Trophoblast cell (in vitro differentiated cells and primary cell): ENCODE measurements around the gene CANX.

Source experiments
- DNase-seq, 2 donors: peaks; one replicate each; pipeline ENCODE4 v3.0.0-alpha.2; 2016
- H2AFZ ChIP-seq: 2 replicates; pipeline ENCODE4 v1.6.1; 2013; ENCODE audit warnings: low read length, moderate library complexity, mild to moderate bottlenecking; ENCODE audit not compliant: insufficient read depth, poor library complexity
- H2AK5ac ChIP-seq: 2 replicates; pipeline ENCODE4 v1.6.1; 2013; ENCODE audit warnings: mild to moderate bottlenecking, low read length
- H2BK120ac ChIP-seq: 2 replicates; pipeline ENCODE4 v1.6.1; 2013; ENCODE audit warnings: low read length, mild to moderate bottlenecking, moderate library complexity; ENCODE audit not compliant: insufficient read depth, poor library complexity
- H2BK12ac ChIP-seq: 2 replicates; pipeline ENCODE4 v1.6.1; 2013; ENCODE audit warnings: mild to moderate bottlenecking, low read length, moderate library complexity
- H2BK5ac ChIP-seq: 2 replicates; pipeline ENCODE4 v1.6.1; 2013; ENCODE audit warnings: low read length, low read depth, moderate library complexity, mild to moderate bottlenecking; ENCODE audit not compliant: poor library complexity
- H3K14ac ChIP-seq: 2 replicates; pipeline ENCODE4 v1.6.1; 2013; ENCODE audit warnings: mild to moderate bottlenecking, low read length
- H3K18ac ChIP-seq: 2 replicates; pipeline ENCODE4 v1.6.1; 2013; ENCODE audit warnings: mild to moderate bottlenecking, low read length
- H3K23ac ChIP-seq: 2 replicates; pipeline ENCODE4 v1.6.1; 2013; ENCODE audit warnings: low read length
- H3K27ac ChIP-seq: 2 replicates; pipeline ENCODE4 v1.5.1; 2013; ENCODE audit warnings: low read depth, mild to moderate bottlenecking, inconsistent platforms, low read length, moderate library complexity
- H3K27me3 ChIP-seq: 2 replicates; pipeline ENCODE4 v1.6.1; 2013; ENCODE audit warnings: inconsistent platforms, mild to moderate bottlenecking, low read length, moderate library complexity; ENCODE audit not compliant: insufficient read depth
- H3K36me3 ChIP-seq, 2 experiments: 1 replicate in 1 of 2; 2 replicates in 1 of 2; pipeline ENCODE4 v1.6.1; 2013; ENCODE audit warnings: low read length in 2 of 2, mild to moderate bottlenecking in 2 of 2, moderate library complexity in 1 of 2; ENCODE audit not compliant: insufficient read depth in 2 of 2, control insufficient read depth in 1 of 2
- H3K4ac ChIP-seq: 2 replicates; pipeline ENCODE4 v1.6.1; 2013; ENCODE audit warnings: low read depth, mild to moderate bottlenecking, low read length, moderate library complexity
- H3K4me1 ChIP-seq, 2 experiments: 1 replicate in 1 of 2; 2 replicates in 1 of 2; pipeline ENCODE4 v1.6.1; 2013; ENCODE audit warnings: low read length in 2 of 2, mild to moderate bottlenecking in 2 of 2, moderate library complexity in 1 of 2; ENCODE audit not compliant: insufficient read depth in 2 of 2, control insufficient read depth in 1 of 2
- H3K4me2 ChIP-seq: 2 replicates; pipeline ENCODE4 v1.6.1; 2013; ENCODE audit warnings: inconsistent platforms, mild to moderate bottlenecking, low read length, moderate library complexity
- H3K4me3 ChIP-seq: 2 replicates; pipeline ENCODE4 v1.5.1; 2013; ENCODE audit warnings: mild to moderate bottlenecking, low read depth, low read length, inconsistent platforms
- H3K79me1 ChIP-seq: one replicate; pipeline ENCODE4 v1.6.1; 2013; ENCODE audit warnings: low read length
- H3K79me2 ChIP-seq: 2 replicates; pipeline ENCODE4 v1.6.1; 2013; ENCODE audit warnings: low read length, mild to moderate bottlenecking; ENCODE audit not compliant: control insufficient read depth, insufficient read depth, poor library complexity
- H3K9ac ChIP-seq: 2 replicates; pipeline ENCODE4 v1.6.1; 2013; ENCODE audit warnings: mild to moderate bottlenecking, low read length
- H3K9me3 ChIP-seq: 2 replicates; pipeline ENCODE4 v1.6.1; 2013; ENCODE audit warnings: low read depth, mild to moderate bottlenecking, control low read depth, inconsistent platforms, low read length; ENCODE audit not compliant: insufficient read depth
- H4K12ac ChIP-seq: 2 replicates; pipeline ENCODE4 v1.6.1; 2013; ENCODE audit warnings: low read depth, mild to moderate bottlenecking, low read length, moderate library complexity
- H4K8ac ChIP-seq: 2 replicates; pipeline ENCODE4 v1.6.1; 2013; ENCODE audit warnings: low read depth, mild to moderate bottlenecking, low read length, moderate library complexity
- H4K91ac ChIP-seq: one replicate; pipeline ENCODE4 v1.6.1; 2013; ENCODE audit warnings: low read depth, mild to moderate bottlenecking, low read length, moderate library complexity
- WGBS: extraction: QIAGEN DNeasy Blood & Tissue Kit; methylation state at CpG from one replicate; pipeline ENCODE4 v1.1.7; 2013; ENCODE audit warnings: missing lambda C conversion rate; ENCODE audit not compliant: insufficient read length, insufficient coverage; ENCODE audit errors: extremely low coverage; 5-methylcytosine and 5-hydroxymethylcytosine counted together

Gene CANX

DNA sequence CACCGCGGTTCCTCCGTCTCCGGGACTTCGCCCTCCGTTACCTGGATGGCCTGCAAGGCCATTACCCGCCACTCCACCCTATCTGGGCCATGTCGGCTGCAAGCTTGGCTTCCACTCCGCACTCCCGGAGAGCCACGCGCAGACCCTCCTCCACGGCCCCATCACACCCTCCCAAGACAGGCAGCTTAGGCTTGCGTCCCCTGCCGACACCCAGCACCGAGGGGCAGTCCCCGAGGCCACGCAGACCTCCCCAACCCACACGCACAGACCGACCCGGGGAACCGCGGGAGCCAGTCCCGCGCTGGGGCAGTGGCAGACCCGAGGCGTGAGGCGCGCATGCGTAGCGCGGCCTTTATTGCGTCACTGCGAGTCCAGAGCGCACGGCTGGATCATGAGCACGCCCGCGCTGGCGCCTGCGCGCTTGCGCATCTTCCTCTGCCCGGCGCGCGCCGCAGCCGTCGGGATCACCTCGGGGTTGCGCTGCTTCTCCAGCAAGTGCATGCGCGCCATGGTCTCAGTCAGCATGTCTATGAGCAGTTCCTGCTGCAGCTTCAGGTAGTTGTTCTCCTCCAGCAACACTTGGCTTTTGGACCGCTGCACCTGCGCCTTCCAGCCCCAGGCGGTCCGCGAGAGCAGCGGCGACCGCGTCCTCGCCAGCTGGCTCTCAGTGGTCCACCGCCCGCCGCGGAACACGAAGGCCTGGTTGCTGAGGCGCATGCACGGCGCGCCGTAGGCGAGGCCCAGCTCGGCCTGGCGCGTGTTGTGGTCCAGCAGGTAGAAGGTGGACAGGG is 20.3 kb upstream of the CANX start:
- peak overlapping the region; percentile 97 for H4K8ac ChIP-seq
- H3K79me2 ChIP-seq = peaks cover 8% of the 10 kb centered on the region
- peaks cover 6 to 14% of the 10 kb centered on the region in 2 experiments for H3K4me1 ChIP-seq
- H4K12ac ChIP-seq = peak overlapping the region; percentile 93
- peak overlapping the region; percentile 82 for H2AFZ ChIP-seq
- peak overlapping the region; percentile 96 for H3K18ac ChIP-seq
- H4K91ac ChIP-seq = peak overlapping the region; percentile 73
- H3K36me3 ChIP-seq = no peaks in the 10 kb centered on the region
- H3K4ac ChIP-seq = peak overlapping the region; percentile 67
- H2AK5ac ChIP-seq = peak overlapping the region; percentile 9
- peak overlapping the region; percentile 92 for H3K4me3 ChIP-seq
- peak; percentile 98 to 100 for DNase-seq
- H3K9me3 ChIP-seq = no peaks in the 10 kb centered on the region
- peak overlapping the region; percentile 87 for H3K4me2 ChIP-seq
- no peaks in the 10 kb centered on the region for H3K27me3 ChIP-seq
- H2BK12ac ChIP-seq = no peak overlapping the region
- H2BK120ac ChIP-seq = peak overlapping the region; percentile 49
- H3K79me1 ChIP-seq = peaks cover 7% of the 10 kb centered on the region
- H2BK5ac ChIP-seq = peak overlapping the region; percentile 59
- peak overlapping the region; percentile 94 for H3K9ac ChIP-seq
- H3K23ac ChIP-seq = no peak overlapping the region
- peak overlapping the region; percentile 97 for H3K14ac ChIP-seq
- H3K27ac ChIP-seq = no peak overlapping the region
- no CpG with 5 or more reads among the region's 78 CpGs for WGBS

DNA sequence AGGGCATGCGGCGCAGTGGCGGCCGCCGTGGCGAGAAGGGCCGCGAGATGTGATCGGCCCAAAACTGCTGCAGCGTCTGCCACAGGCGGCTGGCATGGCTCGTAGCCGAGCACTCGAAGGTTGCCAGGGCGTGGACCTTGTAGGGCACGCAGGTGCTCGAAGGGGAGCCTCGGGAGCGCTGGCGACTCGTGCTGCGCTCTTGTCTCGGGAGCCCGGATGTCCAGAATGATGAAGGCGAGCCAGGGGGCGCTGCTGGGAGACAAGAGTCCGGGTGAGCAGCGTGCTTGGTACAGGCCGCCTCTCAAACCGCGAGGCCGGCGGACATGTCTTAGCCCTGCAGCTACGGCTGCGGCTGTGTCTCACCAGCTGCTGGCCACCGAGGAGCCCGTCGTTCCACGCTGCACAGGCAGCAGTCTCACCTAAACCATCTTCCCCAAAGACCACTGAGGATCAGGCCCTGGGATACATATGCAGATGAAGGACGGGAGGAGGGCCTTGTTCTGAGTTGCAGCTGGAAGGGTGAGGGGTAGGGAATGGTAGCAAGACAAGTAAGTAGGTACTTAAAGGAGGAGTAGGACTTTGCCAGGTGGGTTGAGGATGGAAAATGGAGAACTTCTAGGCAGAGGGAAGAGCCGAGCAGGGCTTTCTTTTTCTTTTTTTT is 19.6 kb upstream of the CANX start:
- H3K79me2 ChIP-seq = peaks cover 8% of the 10 kb centered on the region
- no peak overlapping the region for H2BK5ac ChIP-seq
- no peak overlapping the region for H3K27ac ChIP-seq
- H3K79me1 ChIP-seq = peaks cover 7% of the 10 kb centered on the region
- H3K36me3 ChIP-seq = no peaks in the 10 kb centered on the region
- H2BK120ac ChIP-seq = no peak overlapping the region
- peak; percentile 72 to 73 for DNase-seq
- no peak overlapping the region for H3K4ac ChIP-seq
- H2AK5ac ChIP-seq = no peak overlapping the region
- H3K27me3 ChIP-seq = no peaks in the 10 kb centered on the region
- peak overlapping the region; percentile 32 for H4K91ac ChIP-seq
- H3K14ac ChIP-seq = peak overlapping the region; percentile 18
- H3K4me2 ChIP-seq = peak overlapping the region; percentile 87
- peak overlapping the region; percentile 59 for H4K12ac ChIP-seq
- no CpG with 5 or more reads among the region's 41 CpGs for WGBS
- H4K8ac ChIP-seq = peak overlapping the region; percentile 67
- H3K9me3 ChIP-seq = no peaks in the 10 kb centered on the region
- H2AFZ ChIP-seq = peak overlapping the region; percentile 74
- H3K4me1 ChIP-seq = peaks cover 6 to 14% of the 10 kb centered on the region in 2 experiments
- peak overlapping the region; percentile 31 for H3K18ac ChIP-seq
- peak overlapping the region; percentile 13 for H3K9ac ChIP-seq
- H3K23ac ChIP-seq = no peak overlapping the region
- peak overlapping the region; percentile 92 for H3K4me3 ChIP-seq
- H2BK12ac ChIP-seq = no peak overlapping the region

DNA sequence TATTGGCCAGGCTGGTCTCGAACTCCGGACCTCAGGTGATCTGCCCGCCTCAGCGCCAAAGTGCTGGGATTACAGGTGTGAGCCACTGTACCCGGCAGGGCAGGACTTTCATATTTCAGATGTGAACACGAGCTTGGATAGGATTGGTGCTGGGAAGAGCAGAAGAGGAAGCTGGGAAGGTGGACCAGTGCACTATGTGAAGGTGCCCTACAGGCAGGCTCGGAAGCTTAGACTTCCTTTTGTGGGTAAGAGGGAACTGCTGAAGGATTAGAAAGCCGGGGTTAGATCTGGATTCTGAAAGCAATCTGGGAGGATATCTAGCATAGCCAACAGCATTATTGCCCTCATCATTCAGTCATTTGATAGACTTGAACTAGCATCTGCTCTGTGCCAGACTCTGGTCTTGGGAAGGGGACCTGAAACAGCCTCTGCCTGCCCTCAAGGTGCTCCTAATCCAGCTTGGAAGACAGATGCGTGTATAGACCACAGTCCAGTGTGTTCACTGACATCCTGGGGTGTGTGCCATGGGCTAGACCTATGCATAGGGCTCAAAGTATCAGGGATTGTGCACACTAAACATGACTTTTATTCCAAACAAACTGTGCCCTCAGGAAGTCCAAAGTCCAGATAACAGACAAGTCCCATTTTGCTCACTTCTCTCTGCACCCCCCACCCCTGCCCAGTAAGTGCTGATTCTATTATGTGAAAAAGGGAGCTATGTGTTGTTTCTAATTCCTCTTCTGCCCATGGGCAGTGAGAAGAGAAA is 18.6 kb upstream of the CANX start:
- no peak overlapping the region for H3K9ac ChIP-seq
- no peak overlapping the region for H4K91ac ChIP-seq
- H4K12ac ChIP-seq = no peak overlapping the region
- DNase-seq = no peak
- no peaks in the 10 kb centered on the region for H3K36me3 ChIP-seq
- no peak overlapping the region for H2BK120ac ChIP-seq
- H3K9me3 ChIP-seq = no peaks in the 10 kb centered on the region
- peaks cover 8% of the 10 kb centered on the region for H3K79me2 ChIP-seq
- WGBS = no CpG with 5 or more reads among the region's 9 CpGs
- H3K79me1 ChIP-seq = peaks cover 7% of the 10 kb centered on the region
- no peak overlapping the region for H3K23ac ChIP-seq
- H2BK5ac ChIP-seq = no peak overlapping the region
- no peak overlapping the region for H2BK12ac ChIP-seq
- no peak overlapping the region for H3K14ac ChIP-seq
- no peak overlapping the region for H3K4me3 ChIP-seq
- no peak overlapping the region for H4K8ac ChIP-seq
- H3K27me3 ChIP-seq = no peaks in the 10 kb centered on the region
- no peak overlapping the region for H2AK5ac ChIP-seq
- H3K4me2 ChIP-seq = no peak overlapping the region
- H3K27ac ChIP-seq = no peak overlapping the region
- no peak overlapping the region for H3K18ac ChIP-seq
- H3K4me1 ChIP-seq = peaks cover 6 to 14% of the 10 kb centered on the region in 2 experiments
- no peak overlapping the region for H3K4ac ChIP-seq
- H2AFZ ChIP-seq = no peak overlapping the region

DNA sequence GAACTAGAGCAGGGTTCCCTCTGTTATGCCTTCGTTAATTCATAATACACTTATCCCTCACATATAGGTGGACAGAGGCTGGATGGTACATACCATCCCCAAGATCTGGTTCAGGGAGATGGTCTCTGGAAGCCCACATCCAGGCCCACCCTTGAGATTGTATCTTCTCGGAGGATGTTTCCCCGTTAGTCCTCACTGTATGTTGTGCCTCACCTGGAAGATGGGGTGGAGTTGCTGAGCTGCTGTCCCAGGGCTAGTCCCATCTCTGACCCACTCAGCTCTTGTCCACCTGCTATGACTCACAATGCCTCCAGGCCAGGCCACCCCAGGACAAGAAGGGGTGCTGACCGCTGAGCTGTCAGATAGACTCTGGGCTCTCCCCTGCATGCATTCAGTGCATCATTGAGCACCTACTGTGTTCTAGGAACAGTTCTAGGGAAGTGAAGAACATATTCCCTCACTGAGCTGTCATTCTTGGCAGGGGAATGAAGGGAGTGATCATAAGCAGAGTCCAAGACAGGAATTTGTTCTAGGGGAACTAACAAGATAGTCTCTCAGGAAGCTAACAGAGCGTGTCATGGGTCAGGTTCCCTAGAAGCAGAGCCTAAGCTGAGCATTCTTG is 17.9 kb upstream of the CANX start, which contains the start of gene CBY3:
Gene CBY3 (minus strand): TSS at position 255 of the 622 bp plus-strand sequence. CDS start 116 bp downstream, at position 139.
- DNase-seq = no peak
- H3K4me3 ChIP-seq = no peak within 1 kb of the TSS
- no peak within 1 kb of the TSS for H2BK12ac ChIP-seq
- H4K91ac ChIP-seq = no peak within 1 kb of the TSS
- no peaks in the 10 kb centered on the region for H3K36me3 ChIP-seq
- no peaks in the 10 kb centered on the region for H3K9me3 ChIP-seq
- no peak within 1 kb of the TSS for H3K23ac ChIP-seq
- WGBS = no CpG with 5 or more reads among the region's 5 CpGs
- no peak within 1 kb of the TSS for H2AFZ ChIP-seq
- H4K12ac ChIP-seq = no peak within 1 kb of the TSS
- H3K27me3 ChIP-seq = no peaks in the 10 kb centered on the region
- H2BK120ac ChIP-seq = no peak within 1 kb of the TSS
- H3K9ac ChIP-seq = no peak within 1 kb of the TSS
- H3K27ac ChIP-seq = no peak within 1 kb of the TSS
- H3K79me2 ChIP-seq = peaks cover 8% of the 10 kb centered on the region
- H3K79me1 ChIP-seq = peaks cover 7% of the 10 kb centered on the region
- H2BK5ac ChIP-seq = no peak within 1 kb of the TSS
- H3K4me2 ChIP-seq = no peak within 1 kb of the TSS
- no peak within 1 kb of the TSS for H3K14ac ChIP-seq
- H3K4ac ChIP-seq = no peak within 1 kb of the TSS
- H4K8ac ChIP-seq = no peak within 1 kb of the TSS
- H2AK5ac ChIP-seq = no peak within 1 kb of the TSS
- H3K4me1 ChIP-seq = peaks cover 6 to 14% of the 10 kb centered on the region in 2 experiments
- no peak within 1 kb of the TSS for H3K18ac ChIP-seq
